GM21717 (cell line): Measurements from ENCODE around the gene KIF26A.
"Not testable (repeated sequence)": the region's sequence is repeated elsewhere in the genome, so short reads cannot be mapped to it uniquely, and the experiment has no call there.

Experiments
- ATAC-seq: cut with Tn5 transposase; IDR thresholded peaks from one replicate; pipeline ENCODE4 v1.9.1; 2021; ENCODE audit warnings: mild to moderate bottlenecking, moderate library complexity; ENCODE audit not compliant: unreplicated experiment

KIF26A gene

DNA sequence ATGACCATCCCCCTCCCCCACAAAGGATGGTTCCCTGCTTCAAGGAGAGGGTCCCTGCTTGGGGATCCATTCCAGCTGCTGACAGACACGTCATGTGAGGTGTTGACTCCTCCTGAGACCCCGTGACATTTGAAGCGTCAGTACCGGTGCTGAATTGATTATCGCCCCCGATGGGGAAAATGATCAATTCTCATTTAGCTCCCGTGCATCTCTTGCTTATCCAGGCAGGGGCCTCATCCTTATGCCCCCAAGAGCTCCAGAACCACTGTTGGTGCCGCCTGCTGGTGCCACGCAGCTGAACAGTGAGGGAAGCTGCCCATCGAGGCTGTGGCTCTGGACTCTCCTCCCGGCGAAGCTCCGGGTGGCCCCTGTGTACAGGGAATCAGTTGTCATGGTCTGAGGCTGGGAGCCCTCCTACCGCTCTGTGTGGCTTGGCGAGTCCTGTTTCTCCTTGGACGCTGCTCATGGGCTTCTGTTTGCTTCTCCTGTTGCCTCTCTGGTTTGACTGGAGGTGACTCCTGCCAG, 4.6 kb downstream of the KIF26A start:
- ATAC-seq = no peak

DNA sequence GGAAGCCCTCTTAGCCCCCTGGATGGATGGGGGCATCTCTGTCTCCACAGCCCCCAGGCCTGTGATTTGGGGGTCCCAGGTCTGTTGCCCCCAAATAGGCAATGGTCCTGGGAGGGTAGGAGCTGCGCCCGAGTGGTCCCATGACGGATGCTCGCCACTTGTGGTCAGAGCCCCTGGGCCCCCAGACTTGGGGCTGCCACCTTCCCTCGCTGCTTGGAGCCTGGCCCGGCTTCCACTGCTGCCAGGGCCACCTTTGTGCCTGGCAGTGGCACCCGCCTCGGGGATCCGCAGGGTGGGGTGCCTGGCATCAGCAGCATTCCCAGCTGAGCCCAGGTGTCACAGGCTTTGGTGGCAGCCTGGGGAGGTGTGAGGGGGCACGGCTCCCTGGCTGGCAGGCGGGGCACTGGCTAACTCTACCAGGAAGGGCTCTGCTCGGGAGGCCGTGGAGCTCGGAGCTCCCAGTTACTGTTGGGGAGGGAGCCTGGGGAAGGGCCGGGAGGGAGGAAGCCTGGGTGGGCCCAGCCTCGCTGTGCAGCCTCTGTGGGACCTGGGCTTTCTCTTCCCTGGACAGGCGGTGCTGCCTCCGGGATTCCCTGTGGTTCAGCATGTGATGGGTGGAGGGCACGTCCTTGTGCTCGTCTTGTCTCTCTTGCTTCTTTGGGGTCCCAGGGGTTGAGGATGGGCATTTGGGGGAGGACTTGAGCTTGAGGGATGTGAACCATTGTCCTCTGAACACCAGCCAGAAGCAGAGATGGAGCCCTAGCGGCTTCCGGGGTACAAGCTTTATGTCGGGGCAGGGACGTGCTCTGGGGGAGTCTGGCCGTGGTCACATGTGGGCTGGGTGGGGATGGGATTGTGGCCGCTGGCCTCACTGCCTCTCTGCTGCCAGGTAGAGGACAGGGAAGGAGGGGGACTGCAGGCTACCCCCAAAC, 5.4 kb downstream of the KIF26A start:
- no peak for ATAC-seq

DNA sequence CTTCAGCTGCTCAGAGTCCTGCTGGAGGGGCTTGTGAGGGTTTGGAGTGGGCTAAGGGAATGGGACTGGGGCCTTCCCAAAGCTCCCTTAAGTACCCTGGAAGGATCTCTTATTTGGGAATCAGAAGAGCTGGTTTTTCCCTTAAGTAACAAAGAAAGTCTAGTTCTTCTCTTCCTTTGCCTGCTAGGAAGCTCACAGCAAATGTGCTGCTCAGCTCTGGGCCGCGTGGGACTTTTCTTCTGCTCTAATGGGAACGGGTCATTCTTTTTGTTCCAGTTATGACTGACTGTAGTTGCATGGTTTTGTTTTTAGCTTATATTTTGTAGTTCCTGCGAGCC, 6.0 kb downstream of the KIF26A start:
- no peak for ATAC-seq

- ATAC-seq = no peak
These were observed 6.8 kb downstream of the KIF26A start for GRCh38 chr14:104144911-104145825.

DNA sequence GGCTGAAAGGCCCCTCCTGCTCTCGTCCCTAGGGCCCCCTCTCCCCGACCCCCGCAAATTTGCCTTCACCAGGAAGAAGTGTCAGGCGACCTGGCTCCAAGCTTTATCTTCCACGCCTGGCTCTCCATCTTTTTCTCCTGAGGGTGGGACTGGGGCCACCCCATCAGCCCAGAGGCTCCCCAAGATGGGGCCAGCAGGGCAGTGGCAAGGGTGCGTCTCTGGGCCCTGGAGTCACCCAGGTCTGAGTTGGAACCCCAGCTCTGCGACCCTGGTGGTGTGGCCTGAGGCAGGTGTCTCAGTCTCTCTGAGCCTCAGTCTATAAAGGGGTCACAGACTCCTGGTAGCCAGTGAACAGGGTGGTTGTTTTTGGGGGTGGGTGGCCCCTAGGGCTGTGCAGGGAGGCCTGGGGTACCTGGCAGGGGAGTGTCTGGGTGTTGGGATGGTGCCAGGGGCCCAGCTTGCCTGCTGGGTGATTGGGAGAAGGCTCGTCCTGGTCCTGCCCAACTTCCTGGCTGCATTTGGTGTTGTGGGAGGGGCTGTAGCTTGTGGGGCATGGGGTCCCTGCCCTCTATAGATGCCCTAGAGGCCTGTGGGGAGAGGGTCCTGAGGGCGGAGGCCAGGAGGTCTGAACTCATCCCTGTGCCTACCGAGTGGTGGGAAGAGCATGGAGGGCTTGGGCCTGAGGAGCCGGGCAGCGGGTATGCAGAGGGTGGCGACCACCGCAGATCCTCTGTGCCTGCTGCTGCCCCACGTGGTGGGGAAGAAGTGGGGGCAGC, 7.6 kb downstream of the KIF26A start:
- no peak for ATAC-seq

- no peak for ATAC-seq
These were observed 8.4 kb downstream of the KIF26A start for GRCh38 chr14:104146651-104147345.

DNA sequence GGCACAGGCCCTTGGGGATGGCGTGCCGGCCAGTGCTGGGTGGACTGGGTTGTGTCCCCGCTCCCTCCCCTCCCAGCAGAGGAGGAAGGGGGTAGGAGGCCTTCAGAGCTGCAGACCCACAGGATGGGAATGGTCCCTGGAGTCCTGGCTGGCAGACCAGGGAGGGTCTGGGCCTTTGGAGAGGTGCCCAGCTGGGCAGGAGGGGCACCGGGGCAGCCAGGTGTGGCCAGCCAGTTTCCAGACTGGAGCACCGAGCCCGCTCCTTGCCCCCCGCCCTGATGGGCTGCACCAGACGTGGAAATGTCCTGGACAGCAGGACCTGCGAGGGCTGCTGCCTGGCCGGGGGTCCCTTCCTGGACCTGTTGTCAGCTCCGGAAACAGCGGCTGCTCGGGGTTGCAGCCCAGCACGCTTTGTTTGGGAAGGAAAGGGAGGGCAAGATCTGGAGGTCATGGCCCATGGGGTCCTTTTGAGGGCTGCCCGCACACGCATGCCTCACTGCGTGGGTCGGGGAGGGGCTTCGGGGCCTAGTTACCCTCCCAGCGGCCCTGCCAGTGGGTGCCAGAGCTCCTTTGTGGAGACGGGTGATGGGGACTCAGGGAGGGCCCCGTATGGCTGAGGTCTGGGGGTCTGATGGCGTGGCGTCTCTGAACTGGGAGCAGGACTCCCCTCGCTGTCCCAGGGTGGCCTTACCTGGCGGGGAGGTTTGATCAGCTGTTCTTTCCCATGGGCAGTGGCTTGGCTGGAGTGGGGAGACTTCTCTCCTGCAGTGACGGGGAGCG, 9.1 kb downstream of the KIF26A start:
- no peak for ATAC-seq

- ATAC-seq = no peak
These were observed 10.3 kb downstream of the KIF26A start for GRCh38 chr14:104148433-104149277.

- ATAC-seq = no peak
These were observed 10.8 kb downstream of the KIF26A start for GRCh38 chr14:104149278-104149595.

DNA sequence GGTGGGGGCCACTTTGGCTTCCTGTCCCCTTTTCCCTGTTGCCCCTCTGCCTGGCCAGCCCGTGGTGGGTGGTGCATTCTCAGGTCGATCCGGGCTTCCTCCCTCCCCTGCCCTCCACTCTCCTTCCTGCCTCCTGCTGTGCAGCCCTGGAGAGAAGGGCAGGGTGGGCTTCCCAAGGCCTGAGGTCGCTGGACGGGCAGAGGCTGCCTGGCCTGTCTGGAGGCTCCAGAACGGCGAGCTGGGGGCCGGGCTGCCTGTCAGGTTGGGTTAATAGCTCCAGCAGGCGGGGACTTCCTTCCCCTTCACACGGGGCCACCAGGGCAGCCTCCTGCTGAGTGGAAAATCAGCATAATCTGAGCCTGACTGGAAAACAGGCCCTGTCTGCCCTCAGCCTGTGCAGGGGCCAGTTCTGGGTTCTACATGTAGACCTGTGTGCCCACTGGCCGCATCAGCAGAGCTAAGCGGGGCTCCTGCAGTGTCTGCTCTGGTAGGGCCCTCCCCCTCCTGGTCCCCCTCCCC, 11.3 kb downstream of the KIF26A start:
- ATAC-seq = no peak

DNA sequence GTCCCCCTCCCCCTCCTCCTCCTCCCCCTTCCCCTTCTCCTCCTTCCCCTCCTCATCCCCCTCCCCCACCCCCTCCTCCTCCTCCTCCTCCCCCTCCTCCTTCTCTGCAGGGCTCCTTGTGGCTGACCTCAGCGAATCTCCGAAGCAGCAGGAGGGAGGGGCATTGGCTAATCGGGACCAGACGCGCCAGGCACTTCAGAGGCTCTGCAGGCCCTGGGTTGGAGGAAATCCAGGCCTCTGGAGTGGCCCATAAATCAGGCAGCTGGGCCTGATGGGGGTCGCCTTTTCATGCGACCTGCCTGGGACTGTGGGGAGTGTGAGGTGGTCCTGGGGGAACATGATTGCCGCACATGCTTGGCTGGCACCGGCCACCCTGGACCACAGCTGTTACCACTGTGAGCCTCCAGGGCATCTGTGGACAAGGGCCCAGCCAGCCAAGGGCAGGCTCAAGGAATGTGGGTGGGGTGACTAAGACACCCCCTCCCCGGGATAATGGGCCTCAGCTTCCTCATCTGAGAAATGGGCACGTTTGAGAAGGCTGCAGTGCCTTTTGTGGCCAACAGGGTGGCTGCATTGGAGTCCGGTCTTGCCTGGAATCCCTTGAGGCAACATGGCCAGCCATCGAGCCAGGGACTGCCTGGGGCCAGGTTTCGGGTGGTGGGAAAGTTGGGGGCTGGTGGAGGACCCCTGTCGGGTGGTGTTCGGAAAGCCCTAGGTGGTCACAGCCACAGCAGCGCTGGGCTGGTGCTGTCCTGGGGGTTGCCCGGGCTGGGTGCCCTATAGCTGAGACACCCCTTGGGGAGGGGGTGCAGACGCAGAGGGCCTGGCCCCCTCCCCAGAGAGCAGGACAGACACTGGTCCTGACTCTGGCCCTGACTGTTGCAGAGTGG, 12.0 kb downstream of the KIF26A start:
- no peak for ATAC-seq

DNA sequence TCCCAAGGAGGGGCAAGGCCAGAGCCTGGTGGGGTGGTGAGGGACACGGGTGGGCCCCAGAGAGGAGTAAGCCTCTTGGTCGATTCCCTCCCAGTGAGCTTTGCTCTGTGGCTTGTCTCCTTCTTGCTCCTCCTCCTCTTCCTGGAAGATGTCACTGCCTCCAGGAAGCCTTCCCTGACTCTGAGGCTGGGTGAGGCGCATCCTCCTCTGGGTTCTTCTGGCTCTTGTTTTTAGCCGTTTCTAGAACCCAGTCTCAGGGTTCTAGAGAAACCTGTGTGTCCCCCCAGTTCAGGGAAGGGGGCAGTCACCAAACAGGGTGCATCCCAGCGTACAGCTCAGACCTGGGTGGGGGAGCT, 12.6 kb downstream of the KIF26A start:
- no peak for ATAC-seq

DNA sequence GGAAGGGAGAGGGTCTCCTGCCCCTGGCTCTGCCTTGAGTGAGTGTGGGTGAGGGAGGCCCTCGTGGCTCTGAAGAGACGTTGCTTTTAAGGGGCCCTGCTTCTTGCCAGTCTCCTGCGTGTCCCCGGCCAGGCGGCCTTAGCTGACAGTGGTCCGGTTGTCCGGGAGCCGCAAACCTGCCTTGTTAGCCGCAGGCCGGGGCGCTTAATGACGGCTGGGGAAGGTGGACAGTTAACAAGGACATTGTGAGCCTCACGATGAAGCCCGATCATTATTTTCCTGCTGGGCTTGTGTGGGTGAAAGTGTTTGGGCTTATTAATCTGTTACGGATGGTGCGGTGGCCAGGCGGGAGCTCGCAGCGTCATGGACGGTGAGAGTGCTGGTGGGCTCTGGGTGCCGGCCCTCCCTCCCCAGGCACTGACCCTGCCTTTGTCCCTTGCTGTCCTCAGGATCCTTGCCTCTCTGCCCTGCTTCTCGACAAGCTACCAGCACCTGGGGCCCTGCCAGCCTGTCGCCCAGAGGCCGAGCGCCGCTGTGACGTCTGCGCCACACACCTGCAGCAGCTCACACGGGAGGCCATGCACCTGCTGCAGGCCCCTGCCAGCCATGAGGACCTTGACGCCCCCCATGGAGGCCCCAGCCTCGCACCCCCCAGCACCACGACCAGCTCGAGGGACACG, 13.3 kb downstream of the KIF26A start:
- no peak for ATAC-seq

DNA sequence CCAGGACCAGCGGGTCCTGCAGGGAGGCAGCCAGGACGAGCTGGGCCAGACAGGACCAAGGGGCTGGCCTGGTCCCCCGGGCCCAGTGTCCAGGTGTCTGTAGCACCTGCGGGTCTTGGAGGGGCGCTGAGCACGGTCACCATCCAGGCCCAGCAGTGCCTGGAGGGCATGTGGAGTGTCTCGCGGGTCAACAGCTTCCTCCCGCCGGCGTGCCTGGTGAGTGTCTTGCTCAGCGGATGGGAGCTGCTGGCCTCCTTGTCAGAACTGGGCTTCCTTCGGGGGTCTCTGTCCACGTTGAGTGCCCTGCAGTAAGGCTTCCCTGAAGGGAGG, 13.8 kb downstream of the KIF26A start:
- no peak for ATAC-seq

GRCh38 chr14:104152686-104153393, 14.5 kb downstream of the KIF26A start:
- ATAC-seq = no peak

- not testable (repeated sequence) for ATAC-seq
These were observed 15.0 kb downstream of the KIF26A start for GRCh38 chr14:104153394-104153755.

GRCh38 chr14:104154246-104154645, 15.9 kb downstream of the KIF26A start:
- ATAC-seq = no peak
